ENCODE measurements around the gene TMOD1.

The TMOD1 gene

GRCh38 chr9:97518166-97518908 lies 16.9 kb downstream of the TMOD1 start:
- DNase-seq (ENCODE audit: low read depth), result no peak

- DNase-seq (ENCODE audit: low read depth), result no peak
Measured at GRCh38 chr9:97518909-97519307, 17.4 kb downstream of the TMOD1 start.

GRCh38 chr9:97519441-97519970 lies 18.0 kb downstream of the TMOD1 start:
- DNase-seq (ENCODE audit: low read depth), result no peak

GRCh38 chr9:97521576-97522333 lies 20.3 kb downstream of the TMOD1 start:
- DNase-seq (ENCODE audit: low read depth), result no peak

GRCh38 chr9:97524424-97524823 lies 23.0 kb downstream of the TMOD1 start:
- no peak for DNase-seq (ENCODE audit: low read depth)

- DNase-seq (ENCODE audit: low read depth), result no peak
Measured at GRCh38 chr9:97525451-97525850, 24.0 kb downstream of the TMOD1 start.

- no peak for DNase-seq (ENCODE audit: low read depth)
Measured at GRCh38 chr9:97526895-97527575, 25.6 kb downstream of the TMOD1 start.

- DNase-seq (ENCODE audit: low read depth), result no peak
Measured at GRCh38 chr9:97527626-97528528, 26.4 kb downstream of the TMOD1 start.

- DNase-seq (ENCODE audit: low read depth), result no peak
Measured at GRCh38 chr9:97528529-97529230, 27.2 kb downstream of the TMOD1 start.

- no peak for DNase-seq (ENCODE audit: low read depth)
Measured at GRCh38 chr9:97529363-97530076, 28.1 kb downstream of the TMOD1 start.

GRCh38 chr9:97531888-97532376 lies 30.5 kb downstream of the TMOD1 start:
- DNase-seq (ENCODE audit: low read depth), result no peak

- DNase-seq (ENCODE audit: low read depth), result no peak
Measured at GRCh38 chr9:97534185-97534584, 32.7 kb downstream of the TMOD1 start.

GRCh38 chr9:97534961-97535594 lies 33.6 kb downstream of the TMOD1 start:
- DNase-seq (ENCODE audit: low read depth), result no peak

GRCh38 chr9:97535771-97536170 lies 34.3 kb downstream of the TMOD1 start:
- DNase-seq (ENCODE audit: low read depth), result no peak

GRCh38 chr9:97536480-97536879 lies 35.0 kb downstream of the TMOD1 start:
- DNase-seq (ENCODE audit: low read depth), result no peak

- no peak for DNase-seq (ENCODE audit: low read depth)
Measured at GRCh38 chr9:97543561-97543960, 42.1 kb downstream of the TMOD1 start.

GRCh38 chr9:97545486-97545885 lies 44.0 kb downstream of the TMOD1 start:
- DNase-seq (ENCODE audit: low read depth), result no peak

GRCh38 chr9:97547098-97547829 lies 45.8 kb downstream of the TMOD1 start:
- no peak for DNase-seq (ENCODE audit: low read depth)

- DNase-seq (ENCODE audit: low read depth), result no peak
Measured at GRCh38 chr9:97548379-97548778, 46.9 kb downstream of the TMOD1 start.

Data from stimulated activated CD8-positive, alpha-beta memory T cell treated with anti-CD3 and anti-CD28 coated beads, Interleukin-15, amount 100 ng/mL, for 1 hour (primary cell).